ENCODE measurements around the gene ILF2.
A peak's percentile ranks its signal among the peaks of the same experiment; 100 is the strongest.
"Not testable (repeated sequence)": the region's sequence is repeated elsewhere in the genome, so short reads cannot be mapped to it uniquely, and the experiment has no call there.

ILF2 gene

DNA sequence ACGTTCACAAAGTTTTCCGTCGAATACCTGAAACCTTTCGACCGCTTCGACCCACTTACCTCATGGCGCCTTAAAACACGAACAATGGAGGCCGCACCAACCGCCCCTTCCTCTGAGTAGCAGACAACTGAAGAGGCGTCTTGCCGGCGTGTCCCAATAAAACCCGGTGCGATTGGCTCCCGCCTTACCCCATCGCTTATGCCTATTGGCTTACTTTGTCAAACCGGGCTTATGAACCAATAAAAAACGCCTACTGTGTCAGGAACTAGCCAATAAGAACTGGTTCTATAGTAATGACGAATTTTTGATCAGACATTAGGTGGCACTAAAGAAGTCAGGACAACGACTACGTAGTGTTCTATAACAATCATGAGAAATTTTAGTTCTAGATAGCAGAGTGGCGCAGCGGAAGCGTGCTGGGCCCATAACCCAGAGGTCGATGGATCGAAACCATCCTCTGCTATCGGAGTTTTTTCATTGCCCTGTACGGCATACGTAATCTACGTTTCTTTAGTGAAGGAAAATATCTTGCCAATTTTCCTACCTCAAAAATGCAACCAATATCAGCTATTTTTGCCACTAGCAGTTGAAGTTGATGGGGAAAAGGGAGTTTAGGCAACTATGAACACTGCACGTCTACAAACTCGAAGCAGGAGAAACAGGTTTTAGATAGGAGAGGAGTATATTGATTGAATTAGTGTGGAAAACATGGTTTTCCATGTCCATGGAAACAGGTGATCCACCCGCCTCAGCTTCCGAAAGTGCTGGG lies at the start of gene ILF2:
Gene ILF2, minus strand, starts transcription at position 135 of the 769 bp plus-strand sequence. Its CDS starts 71 bp downstream, at position 64.
- DNase-seq, result peak; percentile 96

DNA sequence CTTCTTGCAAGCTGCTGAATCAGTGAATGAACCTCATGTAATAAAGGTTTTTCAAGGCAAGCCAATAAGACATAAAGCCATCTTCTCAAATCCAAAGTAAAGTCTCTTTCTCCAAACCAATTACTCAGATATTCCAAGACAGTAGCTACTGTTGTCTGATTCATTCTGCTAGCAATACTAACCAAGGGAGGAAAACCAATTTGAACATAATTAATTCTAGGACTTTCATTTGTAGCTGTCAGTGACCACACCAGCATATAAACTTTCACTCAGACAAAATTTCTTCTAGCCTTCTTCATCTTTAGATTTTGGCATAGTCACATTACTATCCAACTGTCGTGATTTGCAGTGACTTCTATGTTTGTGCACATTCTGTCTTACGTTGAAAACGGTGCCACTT lies 46.5 kb upstream of the ILF2 start:
- DNase-seq, result no peak

DNA sequence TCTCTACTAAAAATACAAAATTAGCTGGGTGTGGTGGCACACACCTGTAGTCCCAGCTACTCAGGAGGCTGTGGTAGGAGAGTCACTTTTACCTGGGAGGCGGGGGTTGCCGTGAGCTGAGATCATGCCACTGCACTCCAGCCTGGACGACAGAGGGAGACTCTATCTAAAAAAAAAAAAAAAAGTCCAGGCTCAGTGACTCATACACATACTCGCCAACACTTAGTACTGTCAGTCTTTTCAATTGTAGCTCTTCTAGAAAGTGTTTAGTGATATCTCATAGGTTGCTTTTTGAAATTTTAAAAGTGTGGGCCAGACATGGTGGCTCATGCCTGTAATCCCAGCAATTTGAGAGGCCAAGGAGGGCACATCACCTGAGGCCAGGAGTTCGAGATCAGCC lies 45.4 kb upstream of the ILF2 start:
- not testable (repeated sequence) for DNase-seq

DNA sequence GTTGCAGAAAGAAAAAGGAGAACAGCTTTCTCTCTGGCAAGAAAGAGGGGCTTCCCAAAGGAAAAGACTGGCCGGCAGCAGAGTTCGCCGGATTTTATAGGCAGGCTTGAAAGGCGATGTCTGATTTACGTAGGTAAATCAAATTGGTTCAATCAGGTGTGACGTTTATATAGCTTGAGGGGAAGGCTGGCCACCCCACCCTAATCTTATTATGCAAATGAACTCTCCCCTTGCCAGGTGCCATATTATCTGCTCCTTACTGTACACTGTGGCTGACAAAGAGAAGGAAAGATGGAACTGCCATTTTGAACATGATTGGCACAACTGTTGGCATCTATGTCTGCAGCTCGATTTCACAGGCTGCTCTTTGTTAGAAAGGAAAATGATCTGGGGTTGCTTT lies 40.2 kb upstream of the ILF2 start:
- no peak for DNase-seq

DNA sequence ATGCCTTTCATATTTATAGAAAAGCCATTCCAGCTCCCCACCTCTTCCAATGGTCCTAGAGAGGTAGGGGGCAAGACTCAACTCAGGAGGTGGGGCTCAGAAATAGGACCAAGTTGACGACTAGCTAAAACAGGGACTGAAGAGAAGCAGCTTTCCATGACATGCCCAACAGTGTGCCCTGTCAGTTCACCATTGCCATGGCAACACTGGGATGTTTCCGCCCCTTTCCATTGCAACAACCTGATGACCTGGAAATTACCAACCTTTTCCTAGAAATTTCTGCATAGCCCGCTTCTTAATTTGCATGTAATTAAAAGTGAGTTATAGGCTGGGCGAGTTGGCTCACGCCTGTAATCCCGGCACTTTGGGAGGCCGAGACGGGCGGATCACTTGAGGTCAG lies 34.7 kb upstream of the ILF2 start:
- no peak for DNase-seq

- DNase-seq, result no peak
Observed at GRCh38 chr1:153699768-153700167, 29.0 kb upstream of the ILF2 start.

DNA sequence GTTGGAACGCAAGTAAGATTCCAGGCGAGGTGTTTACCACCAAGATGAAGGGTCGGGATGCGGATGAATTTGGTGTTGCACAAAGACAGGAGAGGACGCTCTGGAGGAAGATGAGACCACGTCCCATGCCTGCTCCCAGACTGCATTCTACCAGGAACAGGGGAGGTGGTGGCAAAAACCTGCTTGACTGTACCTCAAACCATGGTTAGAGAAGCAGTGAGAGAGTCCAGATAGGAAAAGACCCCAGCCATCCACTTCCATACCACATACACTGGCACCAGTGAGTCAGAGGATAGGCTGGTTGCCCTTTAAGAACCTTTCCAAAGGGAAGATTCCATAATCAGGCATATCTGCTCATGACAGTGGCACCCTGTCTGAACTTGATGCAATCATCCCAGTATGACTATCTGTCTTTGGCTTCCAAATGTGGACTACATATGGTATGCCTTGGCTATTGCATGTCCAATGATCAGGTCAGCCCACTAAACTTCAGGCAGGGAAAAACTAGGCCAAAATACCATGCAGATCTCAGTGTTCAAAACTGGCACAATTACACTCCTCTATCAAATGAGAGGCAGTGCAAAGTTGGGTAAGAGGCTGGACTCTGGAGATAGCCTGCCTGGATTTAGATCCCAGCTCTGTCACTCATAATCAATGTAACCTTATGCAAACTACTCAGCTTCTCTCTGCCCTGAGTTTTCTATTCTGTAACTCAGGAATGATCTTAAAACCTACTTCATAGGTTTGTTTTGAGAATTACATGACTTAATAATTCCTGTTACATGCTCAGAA lies 28.3 kb upstream of the ILF2 start:
- no peak for DNase-seq

DNA sequence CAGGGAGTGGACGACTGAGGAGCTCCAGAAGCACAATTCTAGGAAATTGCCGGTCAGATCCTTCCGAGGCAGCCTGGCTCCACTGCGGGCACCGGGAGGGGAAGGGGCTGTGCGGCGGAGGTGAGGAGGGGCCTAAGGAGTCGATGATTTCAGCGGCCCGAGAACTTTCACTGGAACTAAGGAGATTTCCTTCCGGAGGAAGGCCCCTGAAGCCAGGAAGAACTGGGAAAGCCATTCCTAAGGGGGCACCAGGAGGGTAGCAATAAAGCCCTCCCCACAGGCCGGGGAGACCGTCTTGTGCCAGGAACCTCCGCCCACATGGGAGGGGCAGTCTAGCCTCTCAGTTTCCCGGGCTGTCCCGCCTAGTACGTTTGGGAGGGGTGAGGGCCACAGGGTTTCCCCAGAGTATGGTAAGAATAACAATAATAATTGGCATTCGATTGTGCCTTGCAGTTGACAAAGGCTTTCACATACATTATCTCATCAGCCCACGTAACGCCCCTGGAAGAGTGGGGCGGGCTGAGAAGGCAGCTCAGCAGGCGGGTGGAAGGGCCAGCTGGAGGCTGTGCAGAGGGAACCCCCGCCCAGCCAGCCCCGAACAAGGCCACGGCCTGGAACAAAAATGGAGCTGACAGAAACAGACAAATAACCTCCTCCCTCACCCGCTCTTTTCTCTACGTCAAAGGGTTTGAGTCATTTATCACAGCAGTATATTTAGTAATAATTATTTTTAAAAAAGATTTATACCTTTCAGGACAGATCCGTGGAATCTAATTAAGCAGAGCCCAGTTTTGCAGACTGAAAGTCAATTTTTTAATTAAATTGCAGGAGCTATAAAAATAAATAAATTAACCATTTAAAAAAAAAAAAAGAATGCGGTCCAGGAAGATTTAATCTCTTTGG lies 27.5 kb upstream of the ILF2 start:
- no peak for DNase-seq

GRCh38 chr1:153697191-153698019 lies 26.6 kb upstream of the ILF2 start:
- no peak for DNase-seq

- no peak for DNase-seq
Observed at GRCh38 chr1:153696741-153697140, 25.9 kb upstream of the ILF2 start.

GRCh38 chr1:153693466-153693865 lies 22.7 kb upstream of the ILF2 start:
- no peak for DNase-seq

DNA sequence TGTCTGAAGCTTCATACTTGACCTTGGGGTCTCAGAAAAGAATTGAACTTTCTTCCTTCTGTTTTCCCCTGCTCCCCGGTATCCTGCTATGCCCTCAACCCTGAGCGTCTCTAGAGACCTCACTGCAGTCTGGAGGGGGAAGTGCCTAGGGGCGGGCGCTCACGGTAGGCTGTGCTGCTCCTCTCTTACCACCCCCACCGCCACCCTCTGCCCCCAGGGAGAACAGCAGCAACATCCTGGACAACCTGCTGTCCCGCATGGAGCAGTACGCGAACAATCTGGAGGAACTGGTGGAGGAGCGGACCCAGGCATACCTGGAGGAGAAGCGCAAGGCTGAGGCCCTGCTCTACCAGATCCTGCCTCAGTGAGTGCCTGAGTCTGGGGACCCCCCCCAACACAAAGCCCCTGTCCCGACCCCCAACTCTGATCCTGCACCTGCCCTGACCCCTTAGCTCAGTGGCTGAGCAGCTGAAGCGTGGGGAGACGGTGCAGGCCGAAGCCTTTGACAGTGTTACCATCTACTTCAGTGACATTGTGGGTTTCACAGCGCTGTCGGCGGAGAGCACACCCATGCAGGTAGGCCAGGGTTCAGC lies 18.0 kb upstream of the ILF2 start:
- DNase-seq, result no peak

DNA sequence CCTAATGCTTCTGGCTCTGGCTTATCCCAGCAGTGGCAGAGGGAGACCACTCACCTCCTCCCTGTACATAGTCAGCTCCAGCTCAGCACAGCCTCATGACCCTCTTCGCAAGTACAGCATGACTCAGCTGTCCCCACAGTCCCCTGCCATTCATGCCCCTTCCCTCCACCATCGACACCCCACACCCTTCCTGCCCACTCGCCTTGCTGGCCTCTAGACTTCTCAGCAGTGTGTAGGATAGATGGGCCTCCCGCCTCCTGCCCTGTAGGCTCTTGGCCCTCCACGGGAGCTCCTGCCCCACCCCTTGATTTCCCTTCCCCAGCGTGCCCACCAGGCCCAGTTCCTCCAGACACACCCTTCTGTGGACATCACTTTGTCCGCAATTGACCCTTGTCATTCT lies 17.5 kb upstream of the ILF2 start:
- DNase-seq, result no peak

- no peak for DNase-seq
Observed at GRCh38 chr1:153687346-153688125, 16.7 kb upstream of the ILF2 start.

DNA sequence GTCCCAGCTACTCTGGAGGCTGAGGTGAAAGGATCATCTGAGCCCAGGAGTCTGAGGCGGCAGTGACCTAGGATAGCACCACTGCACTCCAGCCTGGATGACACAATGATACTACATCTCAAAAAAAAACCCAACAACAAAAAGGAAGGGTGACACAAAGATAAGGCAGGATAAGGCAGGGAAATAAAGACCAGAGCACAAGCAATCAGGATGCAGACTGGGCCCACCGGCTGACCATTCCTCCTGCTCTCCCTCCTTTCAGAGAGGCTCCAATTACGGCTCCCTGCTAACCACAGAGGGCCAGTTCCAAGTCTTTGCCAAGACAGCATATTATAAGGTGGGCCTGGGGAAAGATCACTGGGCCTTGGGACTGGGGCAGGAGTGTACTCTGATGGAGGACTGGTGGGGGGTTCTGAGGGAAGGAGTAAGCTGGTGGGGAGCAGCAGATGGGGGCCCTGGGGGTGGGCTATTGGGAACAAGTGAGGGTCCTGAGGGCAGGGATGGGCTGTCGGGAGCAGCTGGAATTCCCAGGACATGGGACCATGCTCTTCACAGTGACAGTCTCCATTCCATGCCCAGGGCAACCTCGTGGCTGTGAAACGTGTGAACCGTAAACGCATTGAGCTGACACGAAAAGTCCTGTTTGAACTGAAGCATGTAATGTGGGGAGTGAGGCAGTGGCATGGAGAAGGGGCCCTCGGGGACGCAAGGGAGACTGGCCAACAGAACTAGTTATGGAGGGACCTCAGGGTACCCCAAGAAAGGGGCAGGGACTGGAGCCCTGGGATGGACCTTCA lies 14.9 kb upstream of the ILF2 start:
- DNase-seq, result no peak

- DNase-seq, result no peak
Observed at GRCh38 chr1:153684892-153685291, 14.1 kb upstream of the ILF2 start.

DNA sequence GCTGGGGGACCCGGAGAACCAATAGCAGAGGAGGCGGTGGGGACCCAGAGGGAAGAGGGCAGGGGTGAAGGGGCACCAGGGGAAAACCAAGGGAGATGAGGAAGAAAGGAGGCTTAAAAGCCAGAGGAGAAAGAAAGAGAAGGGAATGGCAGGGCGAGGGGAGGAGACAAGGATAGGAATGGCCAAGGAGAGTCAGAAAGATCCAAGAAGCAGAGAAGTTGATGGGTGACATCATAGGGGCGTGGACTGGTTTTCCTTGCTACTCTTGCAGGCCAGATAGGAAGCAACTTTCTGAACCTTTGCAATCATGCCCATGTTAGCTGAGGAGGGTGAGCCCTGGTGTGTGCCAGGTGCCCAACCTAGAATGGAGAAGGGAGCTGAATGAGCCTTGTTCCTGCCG lies 13.1 kb upstream of the ILF2 start:
- no peak for DNase-seq

DNA sequence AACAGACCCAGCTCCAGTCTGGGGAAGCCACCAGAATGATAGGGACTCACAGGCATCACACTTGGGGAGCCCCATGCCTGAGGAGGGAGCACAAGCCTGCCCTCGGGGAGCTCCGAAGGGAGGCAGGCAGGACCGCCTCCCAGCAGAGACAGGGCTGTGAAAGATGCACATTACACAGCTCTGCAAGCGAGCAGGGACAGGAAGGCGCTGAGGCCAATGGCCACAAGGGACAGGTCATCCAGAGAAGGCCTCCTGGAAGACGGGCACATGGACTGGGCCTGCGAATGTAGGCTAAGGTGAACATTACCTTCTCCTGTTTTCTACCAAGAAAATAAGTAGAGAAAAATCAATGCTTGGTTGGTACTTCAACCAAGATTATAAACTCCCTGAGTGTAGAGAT lies 11.9 kb upstream of the ILF2 start:
- DNase-seq, result no peak

GRCh38 chr1:153680120-153680403 lies 9.3 kb upstream of the ILF2 start:
- DNase-seq, result no peak

GRCh38 chr1:153679337-153680119 lies 8.7 kb upstream of the ILF2 start:
- DNase-seq, result peak; percentile 67

All from activated CD8-positive, alpha-beta memory T cell treated with anti-CD3 and anti-CD28 coated beads, Interleukin-2, amount 50 U/mL, for 48 hours (primary cell).